CD4-positive, alpha-beta memory T cell (primary cell): ENCODE results near the gene MRPL28. TPM values are rescaled to one million over a fixed set of nuclear protein-coding genes. Genes with fewer than 3 reads are reported as not detected.

Experiments
- CTCF ChIA-PET: fragments of 350-600 bp; sonication (Branson Sonifier 250); formaldehyde crosslinking; loops from one replicate; lab custom pipeline; 2021; ENCODE audit warnings: inconsistent platforms; ENCODE audit not compliant: partially characterized antibody; lab: Charles Lee
- POLR2A ChIA-PET: fragments of 350-600 bp; sonication (Branson Sonifier 250); formaldehyde crosslinking; loops from one replicate; lab custom pipeline; 2021; ENCODE audit not compliant: partially characterized antibody; lab: Charles Lee
- DNase-seq, 5 donors: peaks; one replicate each; pipeline versions ENCODE4 v3.0.0 to v3.0.0-alpha.2; 2020 to 2022; ENCODE audit warnings: mixed read lengths in 1 of 5
- H3K27ac ChIP-seq: one replicate; pipeline ENCODE4 v1.7.0; 2013; ENCODE audit warnings: low read depth, low read length
- H3K27me3 ChIP-seq: 2 replicates; pipeline ENCODE4 v1.7.0; 2013; ENCODE audit warnings: mild to moderate bottlenecking, low read length, moderate library complexity; ENCODE audit not compliant: insufficient read depth
- H3K36me3 ChIP-seq: 2 replicates; pipeline ENCODE4 v1.7.0; 2013; ENCODE audit warnings: mild to moderate bottlenecking, low read length, moderate library complexity; ENCODE audit not compliant: insufficient read depth
- H3K4me1 ChIP-seq: 2 replicates; pipeline ENCODE4 v1.7.0; 2013; ENCODE audit warnings: mild to moderate bottlenecking, low read length, moderate library complexity; ENCODE audit not compliant: insufficient read depth
- H3K4me3 ChIP-seq, 2 donors: one replicate each; pipeline ENCODE4 v1.7.0; 2013; ENCODE audit warnings: low read length in 2 of 2, mild to moderate bottlenecking in 1 of 2
- H3K9me3 ChIP-seq, 2 donors: one replicate each; pipeline ENCODE4 v1.7.0; 2013; ENCODE audit warnings: low read length in 2 of 2, control low read depth in 1 of 2; ENCODE audit not compliant: control insufficient read depth in 1 of 2
- H3K27ac Mint-ChIP-seq, 7 donors: one replicate each; pipeline ENCODE4 v1.8.0; 2020 to 2021; ENCODE audit warnings: mixed read lengths in 7 of 7, mild to moderate bottlenecking in 6 of 7, inconsistent platforms in 3 of 7, moderate library complexity in 3 of 7
- H3K27me3 Mint-ChIP-seq, 2 donors: one replicate each; pipeline ENCODE4 v1.8.0; 2020 to 2021; ENCODE audit warnings: mixed read lengths in 2 of 2
- H3K36me3 Mint-ChIP-seq, 2 donors: one replicate each; pipeline ENCODE4 v1.8.0; 2020 to 2021; ENCODE audit warnings: mixed read lengths in 2 of 2, inconsistent platforms in 1 of 2, mild to moderate bottlenecking in 1 of 2
- H3K4me1 Mint-ChIP-seq, 4 donors: one replicate each; pipeline ENCODE4 v1.8.0; 2020 to 2021; ENCODE audit warnings: mixed read lengths in 4 of 4, mild to moderate bottlenecking in 1 of 4
- H3K4me3 Mint-ChIP-seq, 8 donors: one replicate each; pipeline ENCODE4 v1.8.0; 2020 to 2021; ENCODE audit warnings: mixed read lengths in 8 of 8, mild to moderate bottlenecking in 7 of 8, moderate library complexity in 6 of 8, inconsistent platforms in 3 of 8
- H3K9me3 Mint-ChIP-seq, 8 donors: one replicate each; pipeline ENCODE4 v1.8.0; 2020 to 2021; ENCODE audit warnings: mixed read lengths in 8 of 8, mild to moderate bottlenecking in 5 of 8, inconsistent platforms in 3 of 8, moderate library complexity in 1 of 8
- intact Hi-C: fragments of 100-400 bp; cut with micrococcal nuclease; formaldehyde crosslinking; loops from one replicate; pipeline ENCODE4 v1.15.1; 2023
- polyA plus RNA-seq, 2 donors: library from polyadenylated mRNA; unstranded; fragments of 300-500 nt; fragmentation: Illumina TruSeq; gene quantifications; one replicate each; pipeline ENCODE4 v1.2.3, GENCODE V29; 2021
- total RNA-seq, 2 experiments: library from RNA; stranded (reverse); gene quantifications; one replicate each; pipeline ENCODE4 v1.2.3, GENCODE V29; 2021

Gene MRPL28
- total and polyA plus RNA-seq, 4 experiments from 2014 or later = 27.9 to 59.2 (median 43.9) TPM

DNA sequence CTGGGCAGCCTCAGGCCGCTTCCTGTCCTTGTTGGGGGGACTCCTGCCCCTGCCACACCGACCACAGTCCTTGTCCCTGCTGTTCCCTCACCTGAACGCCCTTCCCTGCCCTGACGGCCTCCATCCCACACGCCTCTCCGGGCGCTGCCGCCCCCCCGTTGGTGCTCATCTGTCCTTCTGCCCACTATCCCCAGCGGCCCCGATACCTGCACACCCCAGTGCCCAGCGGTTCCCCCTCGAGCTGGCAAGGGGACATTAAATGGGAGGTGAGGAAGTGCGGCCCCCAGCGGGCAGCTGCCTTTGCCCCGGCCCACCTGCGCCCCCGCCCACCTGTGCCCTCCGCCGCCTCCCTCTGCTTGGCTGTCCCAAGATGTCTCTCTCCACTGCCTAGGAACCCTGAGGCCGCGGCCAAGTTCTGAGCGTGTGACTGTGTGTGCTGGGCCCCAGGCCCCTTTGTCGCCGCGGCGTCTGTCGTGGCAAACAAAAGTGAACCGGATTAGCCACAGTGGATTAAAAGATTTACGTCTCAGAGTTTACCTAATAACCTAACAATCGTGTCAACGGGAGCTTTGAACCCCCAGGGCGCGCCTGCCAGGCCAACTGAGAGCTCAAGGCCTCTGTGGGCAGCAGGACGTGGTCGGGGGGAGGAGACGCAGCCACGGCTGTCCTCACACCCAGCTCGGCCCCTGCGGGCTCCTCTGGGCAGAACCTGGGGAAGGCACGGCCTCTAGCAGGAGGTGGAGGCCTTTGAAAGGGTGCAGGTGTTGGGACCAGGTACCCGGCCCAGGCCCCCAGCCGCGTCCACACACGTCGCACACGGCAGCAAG lies 10.3 kb downstream of the MRPL28 start:
- Mint-ChIP-seq H3K36me3 (no peaks in the 10 kb centered on the region), H3K27ac (no peak overlapping the region), H3K9me3 (no peaks in the 10 kb centered on the region), H3K27me3 (no peaks in the 10 kb centered on the region), H3K4me3 (no peak overlapping the region), H3K4me1 (peaks cover 11 to 20% (median 14%) of the 10 kb centered on the region in 4 donors)
- intact Hi-C loops = no loop called here
- H3K4me1 ChIP-seq = peaks cover 26% of the 10 kb centered on the region
- H3K4me3 ChIP-seq = no peak overlapping the region
- POLR2A ChIA-PET = no interaction called here
- no peak overlapping the region for H3K27ac ChIP-seq
- no peaks in the 10 kb centered on the region for H3K27me3 ChIP-seq
- H3K9me3 ChIP-seq = no peaks in the 10 kb centered on the region
- H3K36me3 ChIP-seq = no peaks in the 10 kb centered on the region
- DNase-seq = no peak
- CTCF ChIA-PET = interaction anchor here (1.0 to 1.7 kb wide), 3 partner anchors 30 to 294 kb away, joined by 3 to 8 read pairs (median 4); no protein-coding TSS in a partner anchor

GRCh38 chr16:359067-359763 lies 11.1 kb downstream of the MRPL28 start:
- Histone ChIP-seq H3K27ac (no peak overlapping the region), H3K36me3 (no peaks in the 10 kb centered on the region), H3K4me3 (no peak overlapping the region), H3K9me3 (no peaks in the 10 kb centered on the region), H3K4me1 (peaks cover 34% of the 10 kb centered on the region), H3K27me3 (no peaks in the 10 kb centered on the region)
- H3K4me3 Mint-ChIP-seq = no peak overlapping the region
- POLR2A ChIA-PET = no interaction called here
- CTCF ChIA-PET = no interaction called here
- intact Hi-C loops = no loop called here
- no peak for DNase-seq
- no peak overlapping the region for H3K27ac Mint-ChIP-seq
- H3K36me3 Mint-ChIP-seq = no peaks in the 10 kb centered on the region
- H3K27me3 Mint-ChIP-seq = no peaks in the 10 kb centered on the region
- H3K9me3 Mint-ChIP-seq = no peaks in the 10 kb centered on the region
- peaks cover 14 to 29% (median 19%) of the 10 kb centered on the region in 4 donors for H3K4me1 Mint-ChIP-seq

GRCh38 chr16:356741-357140 lies 13.6 kb downstream of the MRPL28 start:
- peak overlapping the region in 4 of 7 donors; percentile 27 to 95 (median 74) for H3K27ac Mint-ChIP-seq
- ChIA-PET POLR2A (interaction anchor here (1.0 kb wide), 1 partner anchor 12 kb away, joined by 3 read pairs; no protein-coding TSS in a partner anchor), CTCF (interaction anchor here (1.4 to 1.6 kb wide), 2 partner anchors 122 to 249 kb away, joined by 3 to 4 read pairs; partner anchors contain the start of gene FAM234A)
- no peaks in the 10 kb centered on the region for H3K36me3 ChIP-seq
- intact Hi-C loops = no loop called here
- peaks cover 39% of the 10 kb centered on the region for H3K4me1 ChIP-seq
- H3K27me3 ChIP-seq = no peaks in the 10 kb centered on the region
- no peaks in the 10 kb centered on the region for H3K9me3 ChIP-seq
- no peak for DNase-seq
- no peak overlapping the region for H3K4me3 ChIP-seq
- peaks cover 16 to 30% (median 23%) of the 10 kb centered on the region in 4 donors for H3K4me1 Mint-ChIP-seq
- H3K9me3 Mint-ChIP-seq = no peaks in the 10 kb centered on the region
- H3K36me3 Mint-ChIP-seq = no peaks in the 10 kb centered on the region
- no peak overlapping the region for H3K4me3 Mint-ChIP-seq
- no peaks in the 10 kb centered on the region for H3K27me3 Mint-ChIP-seq
- no peak overlapping the region for H3K27ac ChIP-seq

- Mint-ChIP-seq H3K27me3 (no peaks in the 10 kb centered on the region), H3K27ac (peak overlapping the region; percentile 80 to 97 (median 90)), H3K9me3 (no peaks in the 10 kb centered on the region), H3K4me1 (peaks cover 19 to 48% (median 35%) of the 10 kb centered on the region in 4 donors), H3K4me3 (peak overlapping the region; percentile 79 to 92 (median 82)), H3K36me3 (peaks cover 0 to 8% of the 10 kb centered on the region in 2 donors)
- H3K9me3 ChIP-seq = no peaks in the 10 kb centered on the region
- CTCF ChIA-PET = interaction anchor here (1.3 to 1.6 kb wide), 2 partner anchors 120 to 248 kb away, joined by 3 to 4 read pairs; partner anchors contain the start of gene FAM234A
- H3K4me1 ChIP-seq = peaks cover 53% of the 10 kb centered on the region
- no peaks in the 10 kb centered on the region for H3K36me3 ChIP-seq
- peak overlapping the region; percentile 36 to 37 for H3K4me3 ChIP-seq
- intact Hi-C loops = no loop called here
- H3K27ac ChIP-seq = peak overlapping the region; percentile 49
- DNase-seq = peak; percentile 54 to 76 (median 63)
- POLR2A ChIA-PET = interaction anchor here (0.6 to 2.6 kb wide), 9 partner anchors 10 to 301 kb away, joined by 3 to 8 read pairs (median 4); partner anchors contain the start of genes FAM234A, LUC7L, MRPL28 and PGAP6
- no peaks in the 10 kb centered on the region for H3K27me3 ChIP-seq
Observed at GRCh38 chr16:354971-355461, 15.3 kb downstream of the MRPL28 start.

GRCh38 chr16:354291-354881 lies 16.0 kb downstream of the MRPL28 start:
- POLR2A ChIA-PET = interaction anchor here (0.9 to 3.1 kb wide), 8 partner anchors 10 to 301 kb away, joined by 3 to 25 read pairs (median 4); partner anchors contain the start of genes FAM234A, LUC7L, MRPL28 and PGAP6
- H3K4me1 Mint-ChIP-seq = peaks cover 20 to 54% (median 39%) of the 10 kb centered on the region in 4 donors

GRCh38 chr16:353404-354290 lies 16.7 kb downstream of the MRPL28 start:
- POLR2A ChIA-PET = interaction anchor here (0.6 to 3.1 kb wide), 11 partner anchors 11 to 125 kb away, joined by 3 to 25 read pairs (median 4); partner anchors contain the start of genes DECR2, FAM234A, LUC7L and MRPL28
- Mint-ChIP-seq H3K27ac (peak overlapping the region; percentile 83 to 95 (median 87)), H3K27me3 (no peaks in the 10 kb centered on the region), H3K9me3 (no peaks in the 10 kb centered on the region), H3K4me3 (peak overlapping the region; percentile 67 to 92 (median 81)), H3K4me1 (peaks cover 24 to 61% (median 43%) of the 10 kb centered on the region in 4 donors), H3K36me3 (peaks cover 0 to 13% of the 10 kb centered on the region in 2 donors)
- no peaks in the 10 kb centered on the region for H3K36me3 ChIP-seq
- DNase-seq = peak in 2 of 5 donors; percentile 26 to 55
- H3K4me3 ChIP-seq = peak overlapping the region in 1 of 2 donors; percentile 41
- intact Hi-C loops = loop anchor here (1.0 to 2.0 kb wide), 6 partner anchors 17 to 283 kb away; partner anchors contain the start of genes DECR2, METTL26, MRPL28 and RAB11FIP3
- H3K9me3 ChIP-seq = no peaks in the 10 kb centered on the region
- H3K4me1 ChIP-seq = peaks cover 63% of the 10 kb centered on the region
- H3K27ac ChIP-seq = peak overlapping the region; percentile 49
- H3K27me3 ChIP-seq = no peaks in the 10 kb centered on the region
- CTCF ChIA-PET = interaction anchor here (0.7 to 2.1 kb wide), 3 partner anchors 8 to 125 kb away, joined by 4 to 9 read pairs (median 4); no protein-coding TSS in a partner anchor

More at GRCh38 chr16:354291-354881, 16.0 kb downstream of the MRPL28 start:
- Histone ChIP-seq H3K4me3 (peak overlapping the region; percentile 36 to 37), H3K36me3 (no peaks in the 10 kb centered on the region), H3K27me3 (no peaks in the 10 kb centered on the region), H3K9me3 (no peaks in the 10 kb centered on the region), H3K4me1 (peaks cover 60% of the 10 kb centered on the region), H3K27ac (peak overlapping the region; percentile 49)
- Mint-ChIP-seq H3K4me3 (peak overlapping the region; percentile 75 to 92 (median 81)), H3K36me3 (peaks cover 0 to 9% of the 10 kb centered on the region in 2 donors), H3K27ac (peak overlapping the region; percentile 83 to 97 (median 87)), H3K27me3 (no peaks in the 10 kb centered on the region), H3K9me3 (no peaks in the 10 kb centered on the region)
- intact Hi-C loops = no loop called here
- no peak for DNase-seq
- CTCF ChIA-PET = no interaction called here
